ENCODE results near the gene LRBA. TPM values are rescaled to one million over a fixed set of nuclear protein-coding genes. Genes with fewer than 3 reads are reported as not detected.

LRBA gene
- total and polyA plus RNA-seq, 9 donors, result 9.7 to 49.2 (median 30.4) TPM

- TF ChIP-seq EP300 (IDR thresholded peaks at IDR 0.05) (no peak), POLR2A (IDR thresholded peaks at IDR 0.05) (no peak), CTCF (IDR thresholded peaks at IDR 0.05) (no peak)
- intact Hi-C loops (cut with DNase I), result no loop called here
- peaks cover 1% of the 10 kb centered on the region for H3K4me1 ChIP-seq (ENCODE audit: insufficient read depth)
- DNase-seq, result no peak
- no peaks in the 10 kb centered on the region for H3K9me3 ChIP-seq
- no peak overlapping the region for H3K27ac ChIP-seq
- no peak overlapping the region for H3K4me3 ChIP-seq
- no peaks in the 10 kb centered on the region for H3K36me3 ChIP-seq
- H3K27me3 ChIP-seq, result no peaks in the 10 kb centered on the region
Observed at GRCh38 chr4:150699599-150699998, 315.5 kb downstream of the LRBA start.

DNA sequence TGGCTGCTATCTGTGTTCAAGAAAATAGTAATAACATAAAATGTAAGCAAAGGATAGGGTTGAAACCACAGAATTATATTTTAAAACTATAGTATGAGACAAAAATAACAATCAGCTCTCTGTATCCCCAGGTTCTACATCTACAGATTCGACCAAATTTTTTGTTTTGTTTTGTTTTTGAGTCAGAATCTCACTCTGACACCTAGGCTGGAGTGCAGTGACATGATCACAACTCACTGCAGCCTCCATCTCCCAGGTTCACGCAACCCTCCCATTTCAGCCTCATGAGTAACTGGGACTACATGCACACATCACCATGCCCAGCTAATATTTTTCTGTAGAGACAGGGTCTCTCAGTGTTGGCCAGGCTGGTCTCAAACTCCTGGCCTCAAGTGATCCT, 319.9 kb downstream of the LRBA start:
- H3K4me1 ChIP-seq (ENCODE audit: insufficient read depth), result peaks cover 1% of the 10 kb centered on the region
- no peaks in the 10 kb centered on the region for H3K9me3 ChIP-seq
- no peak overlapping the region for H3K4me3 ChIP-seq
- intact Hi-C loops (cut with DNase I), result no loop called here
- no peaks in the 10 kb centered on the region for H3K27me3 ChIP-seq
- H3K27ac ChIP-seq, result no peak overlapping the region
- no peak for TF ChIP-seq POLR2A (IDR thresholded peaks at IDR 0.05)
- TF ChIP-seq CTCF (IDR thresholded peaks at IDR 0.05), result no peak
- no peak for TF ChIP-seq EP300 (IDR thresholded peaks at IDR 0.05)
- WGBS, 3 donors, result 55 to 62% (median 59%) methylated on average over 2 of the region's 2 CpGs
- no peak for DNase-seq
- H3K36me3 ChIP-seq, result no peaks in the 10 kb centered on the region

DNA sequence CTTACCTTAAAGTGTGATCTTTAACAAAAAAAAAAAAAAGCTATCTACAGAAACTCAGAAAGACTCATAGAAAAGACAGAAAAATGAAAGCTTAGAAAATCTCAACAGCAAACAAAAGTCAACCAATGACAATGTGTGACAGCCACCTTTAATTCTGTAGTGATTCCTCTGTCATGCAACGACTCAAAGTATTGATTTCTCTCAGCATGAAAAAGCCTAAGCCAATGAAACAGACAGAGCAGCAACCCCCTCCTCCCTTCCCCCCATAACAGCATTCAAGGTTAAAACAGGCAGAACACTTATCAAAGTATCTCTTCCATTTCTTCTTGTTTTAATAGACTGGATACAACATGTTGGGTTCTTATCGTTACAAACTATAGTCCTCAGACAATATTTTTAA, 320.6 kb downstream of the LRBA start:
- no peak for DNase-seq
- 17 to 32% (median 25%) methylated on average over 2 of the region's 2 CpGs for WGBS, 3 donors
- Histone ChIP-seq H3K36me3 (no peaks in the 10 kb centered on the region), H3K4me3 (no peak overlapping the region), H3K9me3 (no peaks in the 10 kb centered on the region), H3K27ac (no peak overlapping the region), H3K27me3 (no peaks in the 10 kb centered on the region), H3K4me1 (ENCODE audit: insufficient read depth) (peaks cover 1% of the 10 kb centered on the region)
- intact Hi-C loops (cut with DNase I), result no loop called here
- TF ChIP-seq CTCF (IDR thresholded peaks at IDR 0.05), result no peak
- no peak for TF ChIP-seq POLR2A (IDR thresholded peaks at IDR 0.05)
- no peak for TF ChIP-seq EP300 (IDR thresholded peaks at IDR 0.05)

DNA sequence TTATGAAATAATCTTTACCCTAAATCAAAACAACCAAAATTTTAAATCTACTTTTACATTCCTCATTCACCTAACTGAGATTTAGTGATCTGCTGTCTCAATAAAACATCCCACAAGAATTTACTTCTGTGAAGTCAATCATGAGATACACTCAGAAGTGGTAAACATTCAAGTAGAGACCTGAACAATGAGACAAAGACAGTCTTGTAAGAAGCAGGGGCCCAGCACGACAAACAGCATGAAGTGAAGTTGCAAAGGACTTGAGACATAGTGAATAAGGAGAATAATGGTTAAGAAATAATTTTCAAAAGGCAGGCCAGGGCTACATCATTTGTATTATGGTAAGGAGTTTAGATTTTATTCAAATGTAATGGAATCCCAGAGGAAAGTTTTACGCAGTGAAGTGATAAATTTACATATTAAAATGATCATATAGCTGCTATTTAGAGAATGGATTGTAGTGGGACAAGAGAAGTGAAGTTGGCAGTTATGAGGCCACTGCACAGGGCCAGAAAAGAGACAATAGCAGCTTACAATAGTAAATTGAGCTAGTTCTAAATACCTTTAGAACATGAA, 331.2 kb downstream of the LRBA start:
- no peaks in the 10 kb centered on the region for H3K36me3 ChIP-seq
- no peaks in the 10 kb centered on the region for H3K4me1 ChIP-seq (ENCODE audit: insufficient read depth)
- H3K4me3 ChIP-seq, result no peak overlapping the region
- WGBS, 3 donors, result 88 to 91% (median 89%) methylated on average over 2 of the region's 2 CpGs
- DNase-seq, result no peak
- TF ChIP-seq POLR2A (IDR thresholded peaks at IDR 0.05), result no peak
- no peak for TF ChIP-seq EP300 (IDR thresholded peaks at IDR 0.05)
- H3K9me3 ChIP-seq, result no peaks in the 10 kb centered on the region
- H3K27ac ChIP-seq, result no peak overlapping the region
- intact Hi-C loops (cut with DNase I), result no loop called here
- H3K27me3 ChIP-seq, result no peaks in the 10 kb centered on the region

- no peak for TF ChIP-seq POLR2A (IDR thresholded peaks at IDR 0.05)
- TF ChIP-seq EP300 (IDR thresholded peaks at IDR 0.05), result no peak
- TF ChIP-seq CTCF (IDR thresholded peaks at IDR 0.05), result no peak
- H3K27ac ChIP-seq, result no peak overlapping the region
- no peaks in the 10 kb centered on the region for H3K36me3 ChIP-seq
- H3K4me1 ChIP-seq (ENCODE audit: insufficient read depth), result no peaks in the 10 kb centered on the region
- DNase-seq, result no peak
- no peaks in the 10 kb centered on the region for H3K9me3 ChIP-seq
- WGBS, 3 donors, result 88 to 96% (median 93%) methylated on average over 1 of the region's 1 CpG
- H3K4me3 ChIP-seq, result no peak overlapping the region
- intact Hi-C loops (cut with DNase I), result no loop called here
- H3K27me3 ChIP-seq, result no peaks in the 10 kb centered on the region
Observed at GRCh38 chr4:150682126-150682525, 333.0 kb downstream of the LRBA start.

All from ovary (tissue), 9 donors.